Measurements from ENCODE around the gene BCL7B.

Gene BCL7B

GRCh38 chr7:73570521-73570920, 13.0 kb upstream of the BCL7B start (continued):
- no peak for TF ChIP-seq ZSCAN23 (tag by site-specific recombination; IDR thresholded peaks at IDR 0.05)
- no peak for TF ChIP-seq ZBTB48 (tag by site-specific recombination; IDR thresholded peaks at IDR 0.05)

- Histone ChIP-seq H3K9me3 (ENCODE audit: control insufficient read depth, insufficient read depth, low read depth, low read length) (no peaks in the 10 kb centered on the region), H3K36me3 (ENCODE audit: control insufficient read depth in 2 of 2, insufficient read depth in 1 of 2, low read length in 2 of 2) (peaks cover 9 to 49% of the 10 kb centered on the region in 2 experiments), H3K4me3 (ENCODE audit: low read depth, low read length) (no peak overlapping the region), H3K4me1 (ENCODE audit: control insufficient read depth, insufficient read depth, low read length) (no peaks in the 10 kb centered on the region), H3K27ac (ENCODE audit: extremely low read depth, low read depth, low read length) (no peak overlapping the region)
- ChIA-PET CTCF (interaction anchor here (0.7 kb wide), 1 partner anchor 18 kb away, joined by 3 read pairs; no protein-coding TSS in a partner anchor), POLR2A (interaction anchor here (0.9 kb wide), 1 partner anchor 9 kb away, joined by 4 read pairs; the partner anchor contains the start of gene TBL2)
- TF ChIP-seq RBAK (tag by site-specific recombination; IDR thresholded peaks at IDR 0.05) (no peak), ZIC2 (tag by site-specific recombination; IDR thresholded peaks at IDR 0.05) (no peak), KLF1 (tag by site-specific recombination; IDR thresholded peaks at IDR 0.05) (no peak), ZNF341 (tag by site-specific recombination; IDR thresholded peaks at IDR 0.05; ENCODE audit: low read depth) (no peak), ZBTB10 (tag by site-specific recombination; IDR thresholded peaks at IDR 0.05) (no peak)
- TF ChIP-seq, protein P1, sequence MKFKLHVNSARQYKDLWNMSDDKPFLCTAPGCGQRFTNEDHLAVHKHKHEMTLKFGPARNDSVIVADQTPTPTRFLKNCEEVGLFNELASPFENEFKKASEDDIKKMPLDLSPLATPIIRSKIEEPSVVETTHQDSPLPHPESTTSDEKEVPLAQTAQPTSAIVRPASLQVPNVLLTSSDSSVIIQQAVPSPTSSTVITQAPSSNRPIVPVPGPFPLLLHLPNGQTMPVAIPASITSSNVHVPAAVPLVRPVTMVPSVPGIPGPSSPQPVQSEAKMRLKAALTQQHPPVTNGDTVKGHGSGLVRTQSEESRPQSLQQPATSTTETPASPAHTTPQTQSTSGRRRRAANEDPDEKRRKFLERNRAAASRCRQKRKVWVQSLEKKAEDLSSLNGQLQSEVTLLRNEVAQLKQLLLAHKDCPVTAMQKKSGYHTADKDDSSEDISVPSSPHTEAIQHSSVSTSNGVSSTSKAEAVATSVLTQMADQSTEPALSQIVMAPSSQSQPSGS (tag by site-specific recombination; IDR thresholded peaks at IDR 0.05; ENCODE audit: low read depth), result no peak
- TF ChIP-seq, protein P2, sequence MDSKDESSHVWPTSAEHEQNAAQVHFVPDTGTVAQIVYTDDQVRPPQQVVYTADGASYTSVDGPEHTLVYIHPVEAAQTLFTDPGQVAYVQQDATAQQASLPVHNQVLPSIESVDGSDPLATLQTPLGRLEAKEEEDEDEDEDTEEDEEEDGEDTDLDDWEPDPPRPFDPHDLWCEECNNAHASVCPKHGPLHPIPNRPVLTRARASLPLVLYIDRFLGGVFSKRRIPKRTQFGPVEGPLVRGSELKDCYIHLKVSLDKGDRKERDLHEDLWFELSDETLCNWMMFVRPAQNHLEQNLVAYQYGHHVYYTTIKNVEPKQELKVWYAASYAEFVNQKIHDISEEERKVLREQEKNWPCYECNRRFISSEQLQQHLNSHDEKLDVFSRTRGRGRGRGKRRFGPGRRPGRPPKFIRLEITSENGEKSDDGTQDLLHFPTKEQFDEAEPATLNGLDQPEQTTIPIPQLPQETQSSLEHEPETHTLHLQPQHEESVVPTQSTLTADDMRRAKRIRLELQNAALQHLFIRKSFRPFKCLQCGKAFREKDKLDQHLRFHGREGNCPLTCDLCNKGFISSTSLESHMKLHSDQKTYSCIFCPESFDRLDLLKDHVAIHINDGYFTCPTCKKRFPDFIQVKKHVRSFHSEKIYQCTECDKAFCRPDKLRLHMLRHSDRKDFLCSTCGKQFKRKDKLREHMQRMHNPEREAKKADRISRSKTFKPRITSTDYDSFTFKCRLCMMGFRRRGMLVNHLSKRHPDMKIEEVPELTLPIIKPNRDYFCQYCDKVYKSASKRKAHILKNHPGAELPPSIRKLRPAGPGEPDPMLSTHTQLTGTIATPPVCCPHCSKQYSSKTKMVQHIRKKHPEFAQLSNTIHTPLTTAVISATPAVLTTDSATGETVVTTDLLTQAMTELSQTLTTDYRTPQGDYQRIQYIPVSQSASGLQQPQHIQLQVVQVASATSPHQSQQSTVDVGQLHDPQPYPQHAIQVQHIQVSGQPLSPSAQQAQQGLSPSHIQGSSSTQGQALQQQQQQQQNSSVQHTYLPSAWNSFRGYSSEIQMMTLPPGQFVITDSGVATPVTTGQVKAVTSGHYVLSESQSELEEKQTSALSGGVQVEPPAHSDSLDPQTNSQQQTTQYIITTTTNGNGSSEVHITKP (tag by site-specific recombination; IDR thresholded peaks at IDR 0.05), result peak; percentile 61
Observed at GRCh38 chr7:73569042-73569608, 11.6 kb upstream of the BCL7B start.

DNA sequence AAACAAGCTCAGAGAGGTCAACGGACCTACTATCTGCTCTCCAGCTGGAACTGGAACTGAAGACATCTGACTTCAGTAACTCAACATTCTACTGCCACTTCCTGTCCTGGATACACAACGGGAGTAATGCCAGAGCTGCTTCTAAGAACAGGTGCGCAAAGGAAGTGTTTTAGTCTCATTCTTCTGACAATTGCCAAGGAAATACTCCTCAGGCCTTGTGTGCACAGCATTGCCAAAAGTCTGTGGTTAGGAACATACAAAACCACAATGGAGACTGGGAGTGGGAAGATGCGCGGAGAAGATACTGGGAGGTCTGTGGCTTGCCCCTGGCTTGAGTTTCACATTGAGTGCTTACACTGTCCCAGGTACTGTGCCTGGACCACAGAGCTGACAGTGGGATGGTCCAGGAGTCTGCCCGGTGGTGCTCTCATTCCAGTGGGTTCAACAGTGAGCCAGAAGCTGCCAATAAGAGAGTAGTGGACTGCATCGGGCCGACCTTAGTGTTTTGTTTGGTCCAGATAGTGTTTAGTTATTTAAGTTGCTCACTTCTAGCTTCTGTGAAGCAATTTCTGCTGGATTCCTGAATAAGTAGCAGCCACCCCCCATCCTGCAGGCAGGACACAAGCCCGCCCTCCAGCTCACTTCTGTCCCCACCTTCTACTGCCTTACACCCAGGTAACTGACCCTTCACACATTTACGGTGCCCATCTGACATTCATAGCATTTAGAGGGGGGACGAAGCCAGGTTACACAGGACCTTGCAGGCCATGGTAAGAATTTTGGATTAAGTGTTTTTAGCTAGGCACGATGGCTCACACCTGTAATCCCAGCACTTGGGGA, 10.6 kb upstream of the BCL7B start:
- Histone ChIP-seq H3K9me3 (ENCODE audit: control insufficient read depth, insufficient read depth, low read depth, low read length) (no peaks in the 10 kb centered on the region), H3K27ac (ENCODE audit: extremely low read depth, low read depth, low read length) (no peak overlapping the region), H3K36me3 (ENCODE audit: control insufficient read depth in 2 of 2, insufficient read depth in 1 of 2, low read length in 2 of 2) (peaks cover 7 to 39% of the 10 kb centered on the region in 2 experiments; a peak in 2 of 3 replicates), H3K4me3 (ENCODE audit: low read depth, low read length) (no peak overlapping the region), H3K4me1 (ENCODE audit: control insufficient read depth, insufficient read depth, low read length) (no peaks in the 10 kb centered on the region)
- ChIA-PET POLR2A (interaction anchor here (0.9 to 1.5 kb wide), 2 partner anchors 8 kb away, joined by 4 read pairs; no protein-coding TSS in a partner anchor), CTCF (interaction anchor here (0.6 to 3.2 kb wide), 5 partner anchors 19 to 158 kb away, joined by 3 to 7 read pairs (median 4); no protein-coding TSS in a partner anchor)
- TF ChIP-seq, protein P3, sequence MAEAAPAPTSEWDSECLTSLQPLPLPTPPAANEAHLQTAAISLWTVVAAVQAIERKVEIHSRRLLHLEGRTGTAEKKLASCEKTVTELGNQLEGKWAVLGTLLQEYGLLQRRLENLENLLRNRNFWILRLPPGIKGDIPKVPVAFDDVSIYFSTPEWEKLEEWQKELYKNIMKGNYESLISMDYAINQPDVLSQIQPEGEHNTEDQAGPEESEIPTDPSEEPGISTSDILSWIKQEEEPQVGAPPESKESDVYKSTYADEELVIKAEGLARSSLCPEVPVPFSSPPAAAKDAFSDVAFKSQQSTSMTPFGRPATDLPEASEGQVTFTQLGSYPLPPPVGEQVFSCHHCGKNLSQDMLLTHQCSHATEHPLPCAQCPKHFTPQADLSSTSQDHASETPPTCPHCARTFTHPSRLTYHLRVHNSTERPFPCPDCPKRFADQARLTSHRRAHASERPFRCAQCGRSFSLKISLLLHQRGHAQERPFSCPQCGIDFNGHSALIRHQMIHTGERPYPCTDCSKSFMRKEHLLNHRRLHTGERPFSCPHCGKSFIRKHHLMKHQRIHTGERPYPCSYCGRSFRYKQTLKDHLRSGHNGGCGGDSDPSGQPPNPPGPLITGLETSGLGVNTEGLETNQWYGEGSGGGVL (tag by site-specific recombination; IDR thresholded peaks at IDR 0.05), result no peak
- no peak for TF ChIP-seq ZNF394 (tag by site-specific recombination; IDR thresholded peaks at IDR 0.05; ENCODE audit: borderline replicate concordance)
- TF ChIP-seq PRDM1 (tag by site-specific recombination; IDR thresholded peaks at IDR 0.05), result no peak
- no peak for TF ChIP-seq ZNF513 (tag by site-specific recombination; IDR thresholded peaks at IDR 0.05)
- TF ChIP-seq ZIC2 (tag by site-specific recombination; IDR thresholded peaks at IDR 0.05), result no peak
- TF ChIP-seq ZNF449 (tag by site-specific recombination; IDR thresholded peaks at IDR 0.05), result no peak
- no peak for TF ChIP-seq ZNF776 (tag by site-specific recombination; IDR thresholded peaks at IDR 0.05; ENCODE audit: borderline replicate concordance)
- no peak for TF ChIP-seq ZNF530 (tag by site-specific recombination; IDR thresholded peaks at IDR 0.05; ENCODE audit: low read depth)
